Ishikawa (cell line): ENCODE data around the gene DARS1.

ENCODE experiments used
- CEBPB ChIP-seq: IDR thresholded peaks from 2 replicates; pipeline ENCODE4 v1.6.1; 2012
- CREB1 ChIP-seq: IDR thresholded peaks from 2 replicates; pipeline ENCODE4 v1.6.1; 2012; ENCODE audit warnings: low read depth
- EGR1 ChIP-seq: IDR thresholded peaks from 2 replicates; pipeline ENCODE4 v1.6.1; 2012
- EP300 ChIP-seq: IDR thresholded peaks from 2 replicates; pipeline ENCODE4 v1.6.1; 2012; ENCODE audit warnings: borderline replicate concordance
- FOXM1 ChIP-seq: IDR thresholded peaks from 2 replicates; pipeline ENCODE4 v1.6.1; 2012; ENCODE audit warnings: low read depth, borderline replicate concordance
- MAX ChIP-seq: IDR thresholded peaks from 2 replicates; pipeline ENCODE4 v1.6.1; 2012
- NFIC ChIP-seq: IDR thresholded peaks from 2 replicates; pipeline ENCODE4 v1.6.1; 2012
- RAD21 ChIP-seq: IDR thresholded peaks from 2 replicates; pipeline ENCODE4 v1.6.1; 2012; ENCODE audit warnings: low read depth
- REST ChIP-seq: IDR thresholded peaks from 2 replicates; pipeline ENCODE4 v1.6.1; 2012; ENCODE audit warnings: low read depth, mild to moderate bottlenecking
- TAF1 ChIP-seq: IDR thresholded peaks from 2 replicates; pipeline ENCODE4 v1.6.1; 2012; ENCODE audit warnings: low read depth, mild to moderate bottlenecking
- TCF12 ChIP-seq: IDR thresholded peaks from 2 replicates; pipeline ENCODE4 v1.6.1; 2012; ENCODE audit warnings: low read depth
- TEAD4 ChIP-seq: IDR thresholded peaks from 2 replicates; pipeline ENCODE4 v1.6.1; 2012
- USF1 ChIP-seq: IDR thresholded peaks from 2 replicates; pipeline ENCODE4 v1.6.1; 2012
- YY1 ChIP-seq: IDR thresholded peaks from 2 replicates; pipeline ENCODE4 v1.6.1; 2012; ENCODE audit warnings: low read depth
- ZBTB7A ChIP-seq: IDR thresholded peaks from 2 replicates; pipeline ENCODE4 v1.6.1; 2012; ENCODE audit warnings: low read depth

The DARS1 gene

GRCh38 chr2:135952891-135953290, 32.5 kb downstream of the DARS1 start:
- TF ChIP-seq YY1 (no peak), USF1 (no peak), CEBPB (no peak), ZBTB7A (no peak), NFIC (no peak), CREB1 (no peak), EP300 (no peak), FOXM1 (no peak), EGR1 (no peak), RAD21 (no peak)

- TF ChIP-seq CREB1 (no peak), TCF12 (no peak), ZBTB7A (no peak), FOXM1 (no peak), TEAD4 (no peak), USF1 (no peak), NFIC (no peak), REST (no peak)
Observed at GRCh38 chr2:135951041-135951583, 34.3 kb downstream of the DARS1 start.

- no peak for TF ChIP-seq TAF1
- TF ChIP-seq CREB1, result no peak
- no peak for TF ChIP-seq ZBTB7A
- no peak for TF ChIP-seq CEBPB
- TF ChIP-seq USF1, result no peak
- TF ChIP-seq TEAD4, result no peak
- TF ChIP-seq MAX, result no peak
- no peak for TF ChIP-seq EP300
- no peak for TF ChIP-seq YY1
- no peak for TF ChIP-seq TCF12
- TF ChIP-seq NFIC, result no peak
- no peak for TF ChIP-seq REST
- TF ChIP-seq FOXM1, result no peak
- TF ChIP-seq EGR1, result no peak
- no peak for TF ChIP-seq RAD21
Observed at GRCh38 chr2:135949451-135950234, 35.8 kb downstream of the DARS1 start.

GRCh38 chr2:135948642-135949355, 36.6 kb downstream of the DARS1 start:
- TF ChIP-seq EGR1 (no peak), MAX (no peak), TEAD4 (peak; percentile 35; the same call in 1 of the 2 replicates), TAF1 (no peak), RAD21 (no peak)

GRCh38 chr2:135948141-135948540, 37.3 kb downstream of the DARS1 start:
- no peak for TF ChIP-seq EGR1
- no peak for TF ChIP-seq TCF12
- no peak for TF ChIP-seq CREB1
- TF ChIP-seq TEAD4, result no peak
